H9 (cell line): ENCODE results near the gene FAM219A. TPM values are rescaled to one million over a fixed set of nuclear protein-coding genes. Genes with fewer than 3 reads are reported as not detected.

Source experiments
- DNase-seq: peaks from one replicate; pipeline ENCODE4 v3.0.0-alpha.2; 2017
- H2AFZ ChIP-seq: one replicate; pipeline ENCODE4 v1.6.1; 2013; ENCODE audit warnings: mild to moderate bottlenecking, low read length, control low read depth, moderate library complexity
- H2AK5ac ChIP-seq: 2 replicates; pipeline ENCODE4 v1.6.1; 2013; ENCODE audit warnings: low read length, control low read depth, mixed read lengths; ENCODE audit not compliant: insufficient read length
- H2BK120ac ChIP-seq: one replicate; pipeline ENCODE4 v1.6.1; 2013; ENCODE audit warnings: low read depth, mild to moderate bottlenecking, low read length, control low read depth, inconsistent platforms; ENCODE audit not compliant: poor library complexity, severe bottlenecking
- H2BK12ac ChIP-seq: 2 replicates; pipeline ENCODE4 v1.6.1; 2013; ENCODE audit warnings: low read length, control low read depth, mixed read lengths, low read depth; ENCODE audit not compliant: insufficient read length
- H2BK15ac ChIP-seq: 2 replicates; pipeline ENCODE4 v1.6.1; 2013; ENCODE audit warnings: low read depth, low read length, control low read depth
- H2BK20ac ChIP-seq: one replicate; pipeline ENCODE4 v1.6.1; 2013; ENCODE audit warnings: low read depth, mild to moderate bottlenecking, low read length, control low read depth, inconsistent platforms; ENCODE audit not compliant: poor library complexity, severe bottlenecking
- H2BK5ac ChIP-seq: 2 replicates; pipeline ENCODE4 v1.6.1; 2013; ENCODE audit warnings: low read length, control low read depth, mixed read lengths; ENCODE audit not compliant: insufficient read length
- H3K14ac ChIP-seq: 2 replicates; pipeline ENCODE4 v1.6.1; 2013; ENCODE audit warnings: low read length, control low read depth; ENCODE audit not compliant: insufficient read depth
- H3K18ac ChIP-seq: 2 replicates; pipeline ENCODE4 v1.6.1; 2013; ENCODE audit warnings: low read depth, mild to moderate bottlenecking, mixed read lengths, low read length, control low read depth; ENCODE audit not compliant: insufficient read length
- H3K23ac ChIP-seq: 2 replicates; pipeline ENCODE4 v1.6.1; 2013; ENCODE audit warnings: low read length, control low read depth, mixed read lengths, low read depth; ENCODE audit not compliant: insufficient read length
- H3K23me2 ChIP-seq: 2 replicates; pipeline ENCODE4 v1.6.1; 2013; ENCODE audit warnings: low read depth, mild to moderate bottlenecking, mixed read lengths, low read length, control low read depth; ENCODE audit not compliant: insufficient read length, poor library complexity, severe bottlenecking
- H3K27ac ChIP-seq: 2 replicates; pipeline ENCODE4 v1.5.1; 2013; ENCODE audit warnings: low read length, control low read depth, mixed read lengths, low read depth; ENCODE audit not compliant: insufficient read length
- H3K27me3 ChIP-seq: 2 replicates; pipeline ENCODE4 v1.6.1; 2013; ENCODE audit warnings: low read length, control low read depth, inconsistent platforms; ENCODE audit not compliant: insufficient read depth
- H3K4ac ChIP-seq: 2 replicates; pipeline ENCODE4 v1.6.1; 2013; ENCODE audit warnings: low read depth, mild to moderate bottlenecking, control low read depth, inconsistent platforms, low read length, moderate library complexity
- H3K4me1 ChIP-seq: 2 replicates; pipeline ENCODE4 v1.6.1; 2013; ENCODE audit warnings: low read length, control low read depth, inconsistent platforms; ENCODE audit not compliant: insufficient read depth
- H3K4me2 ChIP-seq: 2 replicates; pipeline ENCODE4 v1.6.1; 2013; ENCODE audit warnings: low read length, control low read depth, mixed read lengths; ENCODE audit not compliant: insufficient read length, insufficient read depth
- H3K56ac ChIP-seq: 2 replicates; pipeline ENCODE4 v1.6.1; 2013; ENCODE audit warnings: low read depth, mild to moderate bottlenecking, mixed read lengths, low read length, control low read depth; ENCODE audit not compliant: insufficient read length
- H3K79me1 ChIP-seq: 2 replicates; pipeline ENCODE4 v1.6.1; 2013; ENCODE audit warnings: low read depth, mild to moderate bottlenecking, moderate library complexity, low read length, control low read depth, inconsistent platforms; ENCODE audit not compliant: insufficient read depth, poor library complexity, severe bottlenecking
- H3K79me2 ChIP-seq: 2 replicates; pipeline ENCODE4 v1.6.1; 2013; ENCODE audit warnings: low read length, control low read depth, inconsistent platforms; ENCODE audit not compliant: insufficient read depth
- H3K9ac ChIP-seq: 2 replicates; pipeline ENCODE4 v1.6.1; 2013; ENCODE audit warnings: low read length, control low read depth, mixed read lengths; ENCODE audit not compliant: insufficient read length; ENCODE audit errors: extremely low read depth
- H3K9me3 ChIP-seq: one replicate; pipeline ENCODE4 v1.6.1; 2013; ENCODE audit warnings: low read depth, low read length, inconsistent platforms; ENCODE audit not compliant: control insufficient read depth
- H3T11ph ChIP-seq: one replicate; pipeline ENCODE4 v1.6.1; 2013; ENCODE audit warnings: mild to moderate bottlenecking, low read length, control low read depth, inconsistent platforms
- H4K20me1 ChIP-seq: one replicate; pipeline ENCODE4 v1.6.1; 2013; ENCODE audit not compliant: control insufficient read depth, insufficient read length, insufficient read depth
- H4K5ac ChIP-seq: 2 replicates; pipeline ENCODE4 v1.6.1; 2013; ENCODE audit warnings: low read depth, mild to moderate bottlenecking, mixed read lengths, low read length, control low read depth; ENCODE audit not compliant: insufficient read length
- H4K8ac ChIP-seq: replicated peaks from 2 replicates; pipeline ENCODE4 v1.6.1; 2013; ENCODE audit warnings: low read length, control low read depth, mixed read lengths, low read depth; ENCODE audit not compliant: insufficient read length
- H4K91ac ChIP-seq: 2 replicates; pipeline ENCODE4 v1.6.1; 2013; ENCODE audit warnings: low read depth, mild to moderate bottlenecking, moderate library complexity, mixed read lengths, low read length, control low read depth; ENCODE audit not compliant: insufficient read length
- H3K27ac Mint-ChIP-seq, 3 experiments: 2 replicates in 2 of 3; 3 replicates in 1 of 3; pipeline ENCODE4 v1.8.0; 2020 to 2021; ENCODE audit warnings: mixed read lengths in 3 of 3, mild to moderate bottlenecking in 1 of 3, moderate library complexity in 1 of 3
- H3K27me3 Mint-ChIP-seq: 2 replicates; pipeline ENCODE4 v1.8.0; 2021; ENCODE audit warnings: low read depth, mild to moderate bottlenecking, moderate library complexity, mixed read lengths
- H3K36me3 Mint-ChIP-seq, 3 experiments: 2 replicates in 2 of 3; 3 replicates in 1 of 3; pipeline ENCODE4 v1.8.0; 2020 to 2021; ENCODE audit warnings: low read depth in 3 of 3, mixed read lengths in 3 of 3; ENCODE audit not compliant: insufficient read depth in 1 of 3
- H3K4me1 Mint-ChIP-seq, 2 experiments: 2 replicates each; pipeline ENCODE4 v1.8.0; 2020; ENCODE audit warnings: mixed read lengths in 2 of 2
- H3K4me3 Mint-ChIP-seq, 2 experiments: 2 replicates in 1 of 2; 3 replicates in 1 of 2; pipeline ENCODE4 v1.8.0; 2020 to 2021; ENCODE audit warnings: mild to moderate bottlenecking in 2 of 2, mixed read lengths in 2 of 2, moderate library complexity in 1 of 2
- H3K9me3 Mint-ChIP-seq, 2 experiments: 2 replicates in 1 of 2; 3 replicates in 1 of 2; pipeline ENCODE4 v1.8.0; 2020; ENCODE audit warnings: mild to moderate bottlenecking in 2 of 2, mixed read lengths in 2 of 2, moderate library complexity in 1 of 2
- CTCF ChIP-seq: fragments of 200-600 bp; sonication (generic); conservative IDR thresholded peaks from 3 replicates; pipeline ENCODE4 v1.8.0; 2021; ENCODE audit warnings: antibody characterized with exemption, mild to moderate bottlenecking
- WGBS: extraction: QIAGEN DNeasy Blood & Tissue Kit; methylation state at CpG from one replicate; pipeline ENCODE4 v1.1.7; 2013; ENCODE audit warnings: missing lambda C conversion rate, low lambda C conversion rate, mixed read lengths; ENCODE audit not compliant: insufficient read length; ENCODE audit errors: extremely low coverage; 5-methylcytosine and 5-hydroxymethylcytosine counted together
- total RNA-seq: library from RNA; stranded (reverse); gene quantifications from 2 replicates; pipeline ENCODE4 v1.2.1, GENCODE V29; 2021

FAM219A gene
- total RNA-seq, 1 experiment from 2014 or later: 16.7 TPM

- Histone ChIP-seq H2BK15ac (no peak overlapping the region), H4K5ac (no peak overlapping the region), H2AK5ac (no peak overlapping the region), H2BK20ac (no peak overlapping the region), H2AFZ (no peak overlapping the region), H3T11ph (no peak overlapping the region), H3K23ac (no peak overlapping the region), H3K4me2 (no peak overlapping the region), H3K4ac (no peak overlapping the region), H3K79me2 (no peaks in the 10 kb centered on the region), H4K20me1 (no peaks in the 10 kb centered on the region), H3K9me3 (no peaks in the 10 kb centered on the region), H4K8ac (no peak overlapping the region), H2BK12ac (no peak overlapping the region), H3K27ac (no peak overlapping the region), H3K79me1 (no peaks in the 10 kb centered on the region), H2BK120ac (no peak overlapping the region), H4K91ac (no peak overlapping the region), H2BK5ac (no peak overlapping the region), H3K14ac (no peak overlapping the region), H3K27me3 (no peaks in the 10 kb centered on the region), H3K4me1 (no peaks in the 10 kb centered on the region), H3K9ac (no peak overlapping the region), H3K56ac (no peak overlapping the region), H3K18ac (no peak overlapping the region), H3K23me2 (no peaks in the 10 kb centered on the region)
- peaks cover 14% of the 10 kb centered on the region for H3K27me3 Mint-ChIP-seq
- no peaks in the 10 kb centered on the region for H3K4me1 Mint-ChIP-seq
- no peak for DNase-seq
- H3K4me3 Mint-ChIP-seq: no peak overlapping the region
- no CpG with 5 or more reads among the region's 3 CpGs for WGBS
- H3K36me3 Mint-ChIP-seq: no peaks in the 10 kb centered on the region
- no peak for TF ChIP-seq CTCF
- H3K27ac Mint-ChIP-seq: no peak overlapping the region
- H3K9me3 Mint-ChIP-seq: no peaks in the 10 kb centered on the region
These were observed 16.7 kb upstream of the FAM219A start for GRCh38 chr9:34475097-34475496.
